GM21737 (cell line): ENCODE data around the gene TMEM132C.
A peak's percentile ranks its signal among the peaks of the same experiment; 100 is the strongest.
"Not testable (repeated sequence)": the region's sequence is repeated elsewhere in the genome, so short reads cannot be mapped to it uniquely, and the experiment has no call there.

Experiments
- ATAC-seq: cut with Tn5 transposase; IDR thresholded peaks from one replicate; pipeline ENCODE4 v1.9.1; 2021; ENCODE audit warnings: mild to moderate bottlenecking, moderate library complexity; ENCODE audit not compliant: unreplicated experiment

Gene TMEM132C

GRCh38 chr12:128603573-128604115 lies 336.7 kb downstream of the TMEM132C start:
- no peak for ATAC-seq

DNA sequence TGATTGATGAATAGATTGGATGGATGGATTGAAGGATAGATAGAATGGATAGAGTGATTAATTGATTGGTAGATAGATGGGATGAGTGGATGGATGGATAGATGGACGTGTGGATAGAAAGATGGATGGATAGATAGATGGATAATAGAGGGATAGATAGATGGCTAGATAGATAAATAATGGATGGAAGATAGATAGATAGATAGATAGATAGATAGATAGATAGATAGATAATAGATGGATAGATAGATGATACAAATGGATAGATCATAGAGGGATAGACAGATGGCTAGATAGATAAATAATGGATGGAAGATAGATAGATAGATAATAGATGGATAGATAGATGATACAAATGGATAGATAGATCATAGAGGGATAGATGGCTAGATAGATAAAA lies 337.2 kb downstream of the TMEM132C start:
- not testable (repeated sequence) for ATAC-seq

DNA sequence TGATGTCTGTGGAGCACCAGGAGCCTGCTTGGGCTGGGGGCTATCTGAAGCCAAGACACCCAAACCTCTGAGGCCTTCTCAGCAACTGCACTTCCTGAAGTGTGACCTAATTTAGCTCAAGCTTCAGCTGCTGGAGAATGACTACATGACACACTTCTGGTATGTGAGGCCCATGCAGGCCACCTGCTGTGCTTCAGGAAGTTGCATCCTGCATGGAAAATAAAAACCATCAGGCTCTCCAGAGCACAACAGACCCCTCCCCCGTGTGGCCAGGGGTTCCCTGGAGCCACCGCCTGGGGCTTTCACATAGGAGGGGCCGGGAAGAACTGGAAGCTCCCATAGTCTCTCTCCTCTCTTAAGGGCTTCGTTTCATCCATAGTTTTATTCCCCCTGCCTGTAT lies 339.1 kb downstream of the TMEM132C start:
- ATAC-seq: no peak

DNA sequence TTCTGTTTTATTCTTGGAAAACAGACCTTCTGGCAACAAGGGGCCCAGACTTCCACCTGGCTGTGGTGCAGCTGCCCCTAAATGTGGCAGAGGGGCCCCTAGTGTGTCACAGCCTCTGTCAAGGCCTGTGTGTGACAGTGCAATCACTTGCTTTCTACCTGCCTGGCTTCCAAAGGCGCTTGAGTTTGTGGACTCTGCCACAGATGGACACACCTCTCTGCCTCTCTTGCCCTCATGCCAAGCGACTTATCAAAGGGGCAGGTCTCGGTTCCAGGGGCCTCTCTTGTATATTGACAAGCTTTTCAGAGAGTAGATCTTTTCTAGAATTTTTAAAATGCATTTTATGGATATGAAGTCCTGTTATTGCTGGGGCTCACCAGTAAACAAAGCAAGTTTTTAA lies 339.6 kb downstream of the TMEM132C start:
- ATAC-seq: no peak

GRCh38 chr12:128606970-128607369 lies 340.0 kb downstream of the TMEM132C start:
- ATAC-seq: no peak

DNA sequence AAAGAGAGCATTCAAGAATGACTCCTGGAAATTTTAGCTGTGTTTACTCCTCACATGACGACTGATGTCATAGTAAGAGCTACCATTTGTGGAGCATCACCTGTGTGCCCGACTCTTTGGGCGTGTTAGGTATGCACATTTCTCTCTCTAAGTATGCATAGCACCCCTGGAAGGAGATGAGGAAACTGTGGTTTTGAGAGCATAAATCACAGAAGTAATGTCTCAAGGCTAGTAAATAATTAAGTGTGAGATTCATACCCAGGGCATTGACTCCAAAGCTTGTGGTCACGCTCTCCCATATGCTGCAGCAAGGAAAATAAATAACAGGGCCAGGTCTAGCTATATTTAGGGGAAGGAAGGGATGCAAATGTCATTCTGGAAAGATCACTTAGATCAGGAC lies 340.7 kb downstream of the TMEM132C start:
- no peak for ATAC-seq

DNA sequence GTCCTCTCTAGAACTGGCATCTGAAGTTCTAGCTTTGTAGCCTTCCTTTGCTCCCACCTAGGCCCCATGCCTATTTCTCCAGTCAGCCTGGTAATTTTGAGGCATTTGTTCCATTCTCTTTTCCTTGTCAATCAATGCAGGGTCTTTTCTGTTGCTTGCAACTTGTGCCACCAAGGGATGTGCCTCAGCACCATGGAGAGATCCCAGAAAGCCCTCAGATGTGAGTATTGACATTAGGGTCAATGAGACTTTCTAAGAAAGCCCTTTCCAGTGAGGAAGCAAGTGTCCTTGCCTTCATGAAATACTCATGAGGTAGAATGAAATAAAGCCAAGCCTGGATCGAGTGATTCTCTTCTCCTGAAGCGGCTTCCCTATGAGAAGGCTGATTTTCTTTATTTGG lies 342.9 kb downstream of the TMEM132C start:
- ATAC-seq: no peak

GRCh38 chr12:128611736-128612135 lies 344.8 kb downstream of the TMEM132C start:
- ATAC-seq: no peak

DNA sequence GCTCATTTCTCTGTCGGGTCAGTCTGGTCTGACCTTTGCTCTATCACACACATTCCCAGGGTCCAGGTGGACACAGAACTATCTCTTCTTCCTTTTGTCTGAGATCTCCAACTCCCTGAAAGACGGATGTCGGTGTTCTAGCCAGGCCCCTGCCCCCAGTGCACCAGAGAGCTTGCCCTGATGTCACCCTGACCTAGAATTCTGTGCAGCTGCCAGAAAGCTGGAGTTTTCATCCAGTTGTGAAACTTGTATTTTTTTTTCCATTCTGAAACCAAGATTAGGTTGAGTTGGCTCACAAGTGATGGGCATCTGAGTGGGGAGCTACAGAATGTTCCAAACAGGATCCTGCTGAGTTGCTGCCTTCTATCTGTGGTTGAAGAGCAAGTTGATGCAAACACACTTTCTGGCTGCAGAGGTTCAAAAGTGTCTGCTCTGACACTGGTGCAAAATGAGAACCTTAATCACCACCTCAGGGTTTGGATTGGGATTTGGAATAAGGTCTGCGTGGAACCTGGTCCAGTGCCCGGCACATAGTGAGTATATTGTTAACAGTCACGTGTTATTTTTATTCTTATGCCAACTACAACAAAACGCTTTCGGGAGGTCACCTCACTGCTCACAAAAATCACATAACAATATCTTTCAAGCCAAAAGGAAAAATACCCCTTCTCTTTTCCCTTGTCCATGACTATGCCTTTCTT lies 345.3 kb downstream of the TMEM132C start:
- ATAC-seq: no peak

GRCh38 chr12:128613837-128614590 lies 347.0 kb downstream of the TMEM132C start:
- no peak for ATAC-seq

GRCh38 chr12:128617304-128617833 lies 350.4 kb downstream of the TMEM132C start:
- ATAC-seq: no peak

- no peak for ATAC-seq
These were observed 352.3 kb downstream of the TMEM132C start for GRCh38 chr12:128619263-128619662.

DNA sequence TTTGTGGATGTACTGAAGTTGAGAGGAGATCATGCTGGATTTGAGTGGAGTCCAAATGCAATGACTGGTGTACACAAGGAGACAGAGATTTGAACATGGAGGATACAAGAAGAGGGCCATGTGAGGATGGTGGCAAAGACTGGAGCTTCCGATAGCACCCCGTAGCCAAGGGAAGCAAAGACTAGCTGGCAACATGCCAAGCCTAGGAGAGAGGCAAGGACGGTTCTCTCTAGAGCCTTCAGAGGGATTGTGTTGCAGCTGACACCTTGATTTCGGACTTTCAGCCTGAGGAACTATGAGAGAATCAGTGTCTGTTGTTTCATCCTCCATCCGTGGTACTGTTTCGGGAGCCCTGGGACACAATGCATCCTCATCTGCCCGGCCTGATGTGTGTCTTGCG lies 354.3 kb downstream of the TMEM132C start:
- ATAC-seq: no peak

DNA sequence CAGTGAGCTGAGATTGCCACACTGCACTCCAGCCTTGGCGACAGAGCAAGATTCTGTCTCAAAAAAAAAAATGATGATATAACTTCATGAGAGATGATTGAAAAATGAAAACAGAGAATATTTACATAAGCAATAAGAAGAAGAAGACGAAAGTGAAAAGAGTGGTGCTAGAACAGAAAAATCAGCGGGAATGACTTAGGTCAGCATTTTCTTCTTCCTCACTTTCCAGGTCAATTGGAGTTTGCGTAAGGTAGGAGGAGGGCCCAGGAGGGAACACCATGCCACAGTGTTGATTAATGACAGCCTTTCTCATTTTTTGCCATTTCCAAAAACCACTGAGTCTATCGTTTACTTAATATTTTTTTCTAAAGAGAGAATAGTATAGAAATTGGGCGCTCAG lies 356.8 kb downstream of the TMEM132C start:
- ATAC-seq: no peak

DNA sequence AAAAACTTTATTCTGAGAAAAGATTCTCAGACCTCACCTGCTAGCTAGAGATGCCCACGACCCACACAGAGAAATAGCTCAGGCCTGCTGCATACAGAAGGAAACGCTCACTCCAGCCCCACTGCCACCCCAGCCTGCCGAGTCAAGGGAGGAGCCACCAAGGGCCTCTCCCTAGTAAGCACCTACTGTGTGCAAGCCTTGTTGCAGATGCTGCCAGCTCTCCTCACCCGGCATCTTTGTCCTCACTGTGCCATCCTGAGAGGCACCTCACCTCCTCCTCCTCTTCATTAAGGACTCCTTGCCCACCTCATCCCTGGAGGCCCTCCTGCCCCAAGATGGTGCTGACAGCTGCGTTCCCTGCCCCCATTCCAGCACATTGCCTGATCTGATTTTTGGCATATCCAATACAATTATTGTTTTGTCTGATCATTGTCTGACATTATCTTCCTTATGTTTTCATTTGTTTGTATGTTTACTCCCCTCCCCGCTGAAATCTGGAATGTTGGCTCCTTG lies 359.9 kb downstream of the TMEM132C start:
- ATAC-seq: no peak

GRCh38 chr12:128627659-128628058 lies 360.7 kb downstream of the TMEM132C start:
- no peak for ATAC-seq

GRCh38 chr12:128629979-128630378 lies 363.0 kb downstream of the TMEM132C start:
- no peak for ATAC-seq

DNA sequence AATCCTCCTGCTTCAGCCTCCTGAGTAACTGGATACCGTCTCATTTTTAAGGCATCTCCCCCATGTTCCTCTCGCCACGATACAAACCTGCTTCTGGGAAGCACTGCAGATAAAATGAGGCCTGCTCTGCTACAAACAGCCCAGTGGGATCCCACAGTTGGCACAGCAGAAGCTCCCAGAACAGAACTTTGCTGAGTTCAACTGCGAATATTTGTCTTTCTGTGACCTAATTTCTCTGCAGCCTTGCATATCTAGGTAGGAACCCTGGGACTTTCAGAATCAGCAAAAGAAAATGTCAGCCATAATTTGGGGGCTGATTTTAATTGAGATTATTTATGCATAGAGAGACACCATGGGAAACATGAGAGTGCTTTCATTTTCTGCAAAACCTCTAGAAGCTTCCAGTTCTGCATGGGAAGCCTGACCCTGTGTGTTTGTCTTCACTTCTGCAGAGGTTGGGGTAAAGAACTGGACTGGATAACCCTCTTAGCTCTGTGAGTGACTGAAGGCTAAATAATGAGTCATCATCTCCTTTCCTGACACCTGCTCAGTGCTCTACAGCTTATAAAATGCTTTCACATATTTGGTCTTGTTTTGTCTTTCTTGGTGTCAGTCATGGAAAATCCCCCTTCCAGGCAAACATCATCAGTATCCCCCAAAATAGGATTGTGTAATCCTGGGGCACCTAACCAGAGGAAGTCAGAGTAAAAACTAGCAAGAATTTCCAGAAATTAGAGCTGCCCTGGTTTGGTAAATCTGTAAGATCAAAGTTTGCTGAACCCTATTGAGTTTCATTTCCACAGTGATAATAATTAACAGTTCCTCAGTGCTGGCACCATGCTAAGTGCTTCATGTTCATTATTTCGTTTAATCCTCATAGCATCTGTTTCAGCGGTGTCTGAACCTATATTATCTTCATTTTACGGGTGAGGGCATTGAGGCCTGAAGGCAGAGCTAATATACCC lies 371.0 kb downstream of the TMEM132C start:
- peak; percentile 94 for ATAC-seq

DNA sequence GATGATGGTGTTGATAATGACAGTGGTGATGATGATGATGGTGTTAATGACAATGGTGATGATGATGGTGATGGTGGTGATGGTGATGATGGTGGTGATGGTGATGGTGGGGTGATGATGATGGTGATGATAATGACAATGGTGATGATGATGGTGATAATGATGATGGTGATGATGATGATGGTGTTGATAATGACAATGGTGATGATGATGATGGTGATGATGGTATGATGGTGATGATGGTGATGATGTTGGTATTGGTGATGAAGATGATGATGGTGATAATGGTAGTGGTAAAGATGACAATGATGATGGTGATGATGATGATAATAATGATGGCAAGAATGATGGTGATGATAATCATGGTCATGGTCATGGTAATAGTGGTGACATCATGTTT lies 372.1 kb downstream of the TMEM132C start:
- ATAC-seq: no peak

- no peak for ATAC-seq
These were observed 376.2 kb downstream of the TMEM132C start for GRCh38 chr12:128643155-128643554.
